Mucosa of rectum (tissue), 2 donors: ENCODE results near the gene ENO3.
A peak's percentile ranks its signal among the peaks of the same experiment; 100 is the strongest.

Source experiments
- H3K27ac ChIP-seq, 2 donors: one replicate each; pipeline ENCODE4 v1.7.0; 2013; ENCODE audit warnings: inconsistent platforms in 2 of 2, low read depth in 2 of 2, low read length in 2 of 2
- H3K27me3 ChIP-seq, 2 donors: one replicate each; pipeline ENCODE4 v1.7.0; 2013; ENCODE audit warnings: low read length in 2 of 2; ENCODE audit not compliant: control insufficient read depth in 2 of 2, insufficient read depth in 2 of 2
- H3K36me3 ChIP-seq, 2 donors: one replicate each; pipeline ENCODE4 v1.7.0; 2013; ENCODE audit warnings: low read length in 2 of 2; ENCODE audit not compliant: control insufficient read depth in 2 of 2, insufficient read depth in 2 of 2
- H3K4me1 ChIP-seq, 2 donors: one replicate each; pipeline ENCODE4 v1.7.0; 2013; ENCODE audit warnings: low read length in 2 of 2, mild to moderate bottlenecking in 1 of 2; ENCODE audit not compliant: control insufficient read depth in 2 of 2, insufficient read depth in 2 of 2
- H3K4me3 ChIP-seq, 2 donors: one replicate each; pipeline ENCODE4 v1.7.0; 2013; ENCODE audit warnings: low read length in 2 of 2
- H3K9ac ChIP-seq, 2 donors: one replicate each; pipeline ENCODE4 v1.7.0; 2013; ENCODE audit warnings: low read length in 2 of 2, low read depth in 1 of 2, mild to moderate bottlenecking in 1 of 2
- H3K9me3 ChIP-seq, 2 donors: one replicate each; pipeline ENCODE4 v1.7.0; 2013; ENCODE audit warnings: low read length in 2 of 2; ENCODE audit not compliant: control insufficient read depth in 2 of 2
- donor health status: healthy.
- donor health status: Normal muscosa, but diverticular disease.

The ENO3 gene

GRCh38 chr17:4935650-4936049 lies 15.3 kb upstream of the ENO3 start:
- Histone ChIP-seq H3K9me3 (no peaks in the 10 kb centered on the region), H3K9ac (no peak overlapping the region), H3K4me3 (no peak overlapping the region), H3K4me1 (peaks cover 22 to 23% of the 10 kb centered on the region in 2 donors), H3K27me3 (no peaks in the 10 kb centered on the region), H3K27ac (no peak overlapping the region), H3K36me3 (peaks cover 16 to 24% of the 10 kb centered on the region in 2 donors)

- Histone ChIP-seq H3K9ac (no peak overlapping the region), H3K4me3 (no peak overlapping the region), H3K36me3 (peaks cover 16 to 24% of the 10 kb centered on the region in 2 donors), H3K27ac (no peak overlapping the region), H3K4me1 (peaks cover 29 to 30% of the 10 kb centered on the region in 2 donors), H3K27me3 (no peaks in the 10 kb centered on the region), H3K9me3 (no peaks in the 10 kb centered on the region)
These were observed 14.5 kb upstream of the ENO3 start for GRCh38 chr17:4936436-4936835.

GRCh38 chr17:4937553-4937952 lies 13.4 kb upstream of the ENO3 start:
- no peaks in the 10 kb centered on the region for H3K9me3 ChIP-seq
- no peak overlapping the region for H3K27ac ChIP-seq
- H3K36me3 ChIP-seq: peaks cover 23 to 26% of the 10 kb centered on the region in 2 donors
- H3K4me3 ChIP-seq: no peak overlapping the region
- no peak overlapping the region for H3K9ac ChIP-seq
- H3K27me3 ChIP-seq: no peaks in the 10 kb centered on the region
- H3K4me1 ChIP-seq: peaks cover 32% of the 10 kb centered on the region in 2 donors

- H3K36me3 ChIP-seq: peaks cover 27 to 32% of the 10 kb centered on the region in 2 donors
- H3K9me3 ChIP-seq: no peaks in the 10 kb centered on the region
- H3K4me1 ChIP-seq: peaks cover 32% of the 10 kb centered on the region in 2 donors
- H3K27me3 ChIP-seq: no peaks in the 10 kb centered on the region
- H3K27ac ChIP-seq: peak overlapping the region in 1 of 2 donors; percentile 89
- H3K4me3 ChIP-seq: peak overlapping the region; percentile 79 to 87
- peak overlapping the region in 1 of 2 donors; percentile 92 for H3K9ac ChIP-seq
These were observed 12.8 kb upstream of the ENO3 start for GRCh38 chr17:4938069-4938491.

DNA sequence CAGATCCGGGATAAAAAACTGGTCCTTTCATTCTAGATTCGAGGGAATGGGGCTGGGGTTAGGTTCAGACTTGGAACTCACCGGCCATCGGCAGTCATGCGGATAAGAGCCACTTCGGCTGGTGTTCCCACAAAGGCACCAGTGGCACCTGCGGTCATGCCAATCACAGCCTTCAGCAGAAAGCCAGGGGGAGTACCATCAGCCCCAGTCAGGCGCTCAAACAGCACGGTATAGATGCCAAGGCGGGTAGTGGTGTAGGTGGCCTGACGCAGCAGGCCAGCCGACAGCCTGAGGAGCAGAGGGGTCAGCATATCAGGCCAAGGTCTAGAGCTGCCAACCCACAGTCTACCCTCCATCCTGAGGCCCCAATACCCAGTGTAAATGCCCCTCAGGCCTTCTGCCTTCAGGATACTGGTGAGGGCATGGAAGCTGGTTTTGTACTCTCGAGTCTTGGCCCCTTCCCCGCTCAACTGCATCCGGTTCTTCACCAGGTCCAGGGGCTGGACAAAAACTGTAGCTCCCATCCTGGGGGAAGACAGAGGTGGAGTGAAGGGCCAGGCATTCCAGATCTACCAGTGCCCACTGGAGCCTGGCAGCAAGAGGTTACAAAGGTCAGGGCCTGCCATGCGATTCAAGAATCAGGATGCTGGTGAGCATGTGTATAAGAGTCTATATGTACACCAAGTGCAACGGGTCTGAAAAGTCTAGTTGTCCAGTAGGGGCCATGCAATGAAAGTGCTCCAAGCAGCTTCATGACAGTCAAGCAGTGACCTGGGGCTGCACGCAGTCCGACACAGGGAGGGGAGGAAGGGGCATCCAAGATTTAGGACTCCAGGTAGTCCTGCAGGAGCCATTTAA lies 12.0 kb upstream of the ENO3 start:
- Histone ChIP-seq H3K36me3 (peaks cover 32 to 39% of the 10 kb centered on the region in 2 donors), H3K9ac (peak overlapping the region; percentile 92 to 99), H3K9me3 (no peaks in the 10 kb centered on the region), H3K27me3 (no peaks in the 10 kb centered on the region), H3K27ac (peak overlapping the region; percentile 89 to 91), H3K4me3 (peak overlapping the region; percentile 79 to 87), H3K4me1 (peaks cover 31 to 35% of the 10 kb centered on the region in 2 donors)

- Histone ChIP-seq H3K4me3 (peak overlapping the region; percentile 79 to 87), H3K36me3 (peaks cover 36 to 45% of the 10 kb centered on the region in 2 donors), H3K27me3 (no peaks in the 10 kb centered on the region), H3K27ac (peak overlapping the region; percentile 89 to 91), H3K9me3 (no peaks in the 10 kb centered on the region), H3K9ac (peak overlapping the region; percentile 92 to 99), H3K4me1 (peaks cover 29 to 31% of the 10 kb centered on the region in 2 donors)
These were observed 11.4 kb upstream of the ENO3 start for GRCh38 chr17:4939546-4939795.

GRCh38 chr17:4939796-4940554 lies 10.9 kb upstream of the ENO3 start, which contains the start of the genes RNF167 and SLC25A11:
TSS of gene RNF167 (plus strand) at chr17:4940268. CDS start at chr17:4940910, 642 bp downstream.
TSS of gene SLC25A11 (minus strand) at chr17:4940046. CDS start at chr17:4939910, 136 bp downstream.
- Histone ChIP-seq H3K27me3 (no peaks in the 10 kb centered on the region), H3K36me3 (peaks cover 41 to 49% of the 10 kb centered on the region in 2 donors), H3K4me1 (peaks cover 33 to 34% of the 10 kb centered on the region in 2 donors), H3K9ac (peak within 1 kb of the TSS; percentile 92 to 99), H3K9me3 (no peaks in the 10 kb centered on the region), H3K4me3 (peak within 1 kb of the TSS; percentile 79 to 87), H3K27ac (peak within 1 kb of the TSS; percentile 89 to 91)

GRCh38 chr17:4940555-4941318 lies 10.2 kb upstream of the ENO3 start:
- Histone ChIP-seq H3K9me3 (no peaks in the 10 kb centered on the region), H3K27me3 (no peaks in the 10 kb centered on the region), H3K4me3 (peak overlapping the region; percentile 79 to 87), H3K36me3 (peaks cover 43 to 57% of the 10 kb centered on the region in 2 donors), H3K4me1 (peaks cover 41% of the 10 kb centered on the region in 2 donors), H3K27ac (peak overlapping the region; percentile 89 to 91), H3K9ac (peak overlapping the region; percentile 92 to 99)

- Histone ChIP-seq H3K27me3 (no peaks in the 10 kb centered on the region), H3K36me3 (peaks cover 48 to 58% of the 10 kb centered on the region in 2 donors), H3K4me1 (peaks cover 46% of the 10 kb centered on the region in 2 donors)
These were observed 9.7 kb upstream of the ENO3 start for GRCh38 chr17:4941319-4941610.

More at GRCh38 chr17:4941319-4941610, 9.7 kb upstream of the ENO3 start:
- Histone ChIP-seq H3K9ac (peak overlapping the region; percentile 92 to 99), H3K27ac (peak overlapping the region; percentile 89 to 91), H3K9me3 (no peaks in the 10 kb centered on the region), H3K4me3 (peak overlapping the region; percentile 79 to 87)
